Activated CD4-positive, alpha-beta T cell treated with anti-CD3 and anti-CD28 coated beads for 4 hours (primary cell): ENCODE measurements around the gene UQCRHL.
"Not testable (repeated sequence)": the region's sequence is repeated elsewhere in the genome, so short reads cannot be mapped to it uniquely, and the experiment has no call there.

Source experiments
- DNase-seq, 2 donors: peaks; one replicate each; pipeline ENCODE4 v3.0.0-alpha.2; 2020

Gene UQCRHL

DNA sequence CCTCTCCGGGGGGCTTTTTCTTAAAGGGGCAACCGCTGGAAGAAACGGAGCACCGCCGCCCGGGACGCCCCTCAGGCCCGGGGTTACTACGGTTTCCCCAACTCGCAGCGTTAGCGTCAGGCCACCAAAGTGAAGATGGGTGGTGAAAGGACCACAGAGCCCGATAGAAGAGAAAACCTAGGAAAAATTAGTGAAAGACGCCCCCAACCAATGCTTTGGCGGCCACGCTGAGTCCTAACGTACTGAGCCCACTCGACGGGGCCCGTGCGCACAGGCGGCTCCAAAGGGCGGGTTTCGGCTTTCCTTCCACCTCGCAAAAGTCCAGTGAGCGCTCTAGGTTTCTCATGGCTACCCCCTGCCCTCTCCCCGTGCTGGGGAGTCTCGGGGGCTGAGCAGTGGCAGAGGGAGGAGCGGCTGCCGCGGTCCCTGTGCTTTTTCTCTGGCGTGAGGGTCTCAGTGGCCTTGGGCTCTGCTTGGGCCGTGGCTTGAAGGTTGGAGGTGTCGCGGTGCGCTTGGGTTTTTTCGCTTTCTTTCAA is 27.8 kb upstream of the UQCRHL start:
- peak; percentile 40 to 52 for DNase-seq

DNA sequence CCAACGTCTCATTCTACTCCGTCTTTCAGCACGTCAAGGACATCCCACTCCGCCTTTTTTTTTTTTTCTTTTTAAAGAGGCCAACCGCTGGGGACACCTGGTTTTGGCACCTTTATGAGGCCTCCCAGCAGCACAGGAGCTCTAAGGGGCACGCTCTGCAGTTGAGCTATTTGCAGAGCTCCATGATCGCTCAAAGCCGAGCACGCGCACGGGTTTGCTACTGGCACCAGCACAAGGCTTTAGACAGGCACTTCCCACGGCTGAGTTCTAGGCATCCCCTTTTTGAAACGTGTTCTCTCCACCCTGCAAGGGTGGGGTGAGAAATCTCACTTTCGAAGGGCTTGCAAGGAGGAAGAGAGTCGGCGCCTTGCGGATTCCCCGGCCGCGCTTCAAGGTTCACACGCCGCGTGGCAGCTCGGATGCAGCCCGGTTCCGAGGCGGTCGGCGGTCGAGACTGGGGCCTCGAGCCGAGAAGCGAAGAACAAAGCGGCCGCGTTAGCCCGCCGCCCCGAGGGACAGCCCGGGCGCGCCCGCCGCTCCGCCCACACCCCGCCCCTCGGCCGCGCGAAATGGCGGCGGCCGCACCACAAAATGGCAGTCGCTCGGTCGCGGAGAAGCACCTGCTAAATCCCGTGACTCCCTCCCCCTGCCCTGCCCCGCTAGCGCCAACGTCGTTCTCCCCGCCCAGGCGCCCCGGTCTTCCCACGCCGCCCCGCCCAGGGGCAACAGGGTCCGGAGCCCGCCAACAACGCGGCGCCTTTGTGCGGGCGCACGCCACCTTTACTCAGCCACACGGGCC is 27.2 kb upstream of the UQCRHL start:
- peak; percentile 86 to 92 for DNase-seq

DNA sequence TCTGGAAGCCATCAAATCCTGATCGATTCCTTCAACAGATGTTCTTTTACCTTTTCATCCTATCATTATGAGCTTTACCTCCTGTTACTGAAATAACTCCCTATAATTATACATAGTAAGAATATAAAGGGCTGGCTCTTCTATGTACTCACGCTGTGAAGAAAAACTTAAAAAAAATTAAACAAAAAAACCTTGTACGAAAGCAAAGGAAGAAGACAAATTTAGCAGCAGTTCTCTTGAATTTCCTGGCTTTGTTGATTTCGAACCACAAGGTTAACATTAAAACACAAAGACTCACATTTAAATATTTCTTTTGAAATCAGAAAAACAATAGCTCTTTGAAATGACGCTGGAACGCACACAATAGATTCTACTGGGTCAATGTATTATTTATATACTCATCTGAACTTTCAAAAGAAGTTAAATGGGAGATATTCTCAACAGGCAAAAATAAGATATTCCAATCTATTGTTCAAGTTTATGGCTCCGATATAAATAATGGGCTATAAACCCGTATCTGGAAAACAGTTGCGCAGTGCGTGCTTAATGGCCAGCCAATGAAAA is 26.5 kb upstream of the UQCRHL start:
- DNase-seq: no peak

DNA sequence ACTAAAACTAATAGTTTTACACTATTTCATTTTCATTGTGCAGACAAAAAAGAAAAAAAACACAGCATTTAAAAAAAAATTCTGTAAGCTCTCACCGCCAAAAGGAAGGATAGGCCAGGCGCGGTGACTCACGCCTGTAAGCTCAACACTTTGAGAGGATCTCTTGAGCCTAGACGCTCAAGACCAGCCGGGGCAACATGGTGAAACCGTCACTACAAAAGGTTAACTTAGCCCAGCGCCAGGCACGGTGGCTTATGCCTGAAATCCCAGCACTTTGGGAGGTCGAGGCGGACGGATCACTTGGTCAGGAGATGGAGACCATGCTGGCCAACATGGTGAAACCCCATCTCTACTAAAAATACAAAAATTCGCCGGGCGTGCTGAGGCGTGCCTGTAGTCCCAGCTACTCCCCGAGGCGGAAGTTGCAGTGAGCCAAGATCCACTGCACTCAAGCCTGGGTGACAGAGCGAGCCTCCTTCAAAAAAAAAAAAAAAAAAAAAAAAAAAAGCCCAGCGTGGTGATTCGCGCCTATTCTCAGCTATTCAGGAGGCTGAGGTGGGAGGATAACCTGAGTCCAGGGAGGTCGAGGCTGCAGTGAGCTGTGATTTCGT is 25.7 kb upstream of the UQCRHL start:
- peak; percentile 51 to 57 for DNase-seq

DNA sequence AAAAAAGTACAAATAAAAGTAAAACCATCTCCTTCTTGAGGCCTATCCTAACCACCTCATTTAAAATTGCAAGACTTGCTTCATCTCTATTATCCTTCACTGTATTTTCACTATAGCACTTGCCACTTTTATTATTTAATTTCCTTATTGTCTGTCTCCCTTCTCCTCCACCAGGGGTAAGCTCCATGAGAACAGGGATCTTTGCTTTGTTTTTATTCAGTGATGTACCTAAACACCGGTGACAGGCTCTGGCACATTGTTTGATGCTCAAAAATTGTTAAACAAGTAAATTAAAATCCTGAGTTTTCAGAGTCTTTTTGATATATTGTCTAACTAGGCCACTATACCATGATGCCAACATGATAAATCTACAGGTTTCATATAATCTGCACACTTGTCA is 22.8 kb upstream of the UQCRHL start:
- DNase-seq: no peak

DNA sequence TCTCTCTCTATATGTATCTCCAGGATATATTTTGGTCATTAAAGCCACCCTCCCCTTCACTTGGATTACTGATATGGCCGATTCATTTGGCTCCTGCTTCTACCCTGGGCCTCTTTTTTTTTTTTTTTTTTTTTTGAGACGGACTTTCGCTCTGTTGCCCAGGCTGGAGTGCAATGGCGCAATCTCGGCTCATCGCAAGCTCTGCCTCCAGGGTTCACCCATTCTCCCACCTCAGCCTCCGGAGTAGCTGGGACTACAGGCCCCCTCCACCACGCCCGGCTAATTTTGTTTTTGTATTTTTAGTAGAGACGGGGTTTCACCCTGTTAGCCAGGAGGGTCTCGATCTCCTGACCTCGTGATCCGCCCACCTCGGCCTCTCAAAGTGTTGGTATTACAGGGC is 21.5 kb upstream of the UQCRHL start:
- DNase-seq: not testable (repeated sequence)

DNA sequence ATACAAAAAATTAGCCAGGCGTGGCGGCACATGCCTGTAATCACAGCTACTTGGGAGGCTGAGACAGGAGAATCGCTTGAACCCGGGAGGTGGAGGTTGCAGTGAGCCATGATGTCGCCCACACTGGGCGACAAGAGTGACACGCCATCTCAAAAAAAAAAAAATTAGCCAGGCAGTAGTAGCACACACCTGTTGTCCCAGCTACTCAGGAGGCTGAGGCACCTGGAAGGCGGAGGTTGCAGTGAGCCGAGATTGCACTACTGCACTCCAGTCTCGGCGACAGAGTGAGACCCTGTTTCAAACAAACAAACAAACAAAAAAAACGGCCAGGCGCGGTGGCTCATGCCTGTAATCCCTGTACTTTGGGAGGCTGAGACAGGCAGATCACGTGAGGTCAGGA is 20.1 kb upstream of the UQCRHL start:
- not testable (repeated sequence) for DNase-seq

- DNase-seq: no peak
Measured at GRCh38 chr1:15826810-15827507, 19.5 kb upstream of the UQCRHL start.

- no peak for DNase-seq
Measured at GRCh38 chr1:15825800-15826199, 18.4 kb upstream of the UQCRHL start.

GRCh38 chr1:15820478-15820877 is 13.0 kb upstream of the UQCRHL start:
- DNase-seq: no peak

DNA sequence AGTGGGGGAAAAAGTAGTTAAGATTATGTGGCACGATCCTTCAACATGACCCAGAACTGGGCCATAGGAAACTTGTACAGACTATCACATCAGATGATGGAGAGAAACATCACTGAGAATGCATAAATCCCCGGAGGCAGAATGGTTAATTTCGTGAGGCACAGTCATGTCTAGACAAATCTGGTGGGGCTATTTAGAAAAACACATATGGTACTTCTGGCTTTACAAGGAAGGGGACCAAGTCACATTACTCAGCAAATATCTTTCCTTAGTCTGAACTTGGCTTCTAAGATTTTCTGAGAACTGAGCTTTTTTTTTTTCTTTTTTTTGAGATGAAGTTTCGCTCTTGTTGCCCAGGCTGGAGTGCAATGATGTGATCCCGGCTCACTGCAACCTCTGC is 9.2 kb upstream of the UQCRHL start:
- DNase-seq: no peak

DNA sequence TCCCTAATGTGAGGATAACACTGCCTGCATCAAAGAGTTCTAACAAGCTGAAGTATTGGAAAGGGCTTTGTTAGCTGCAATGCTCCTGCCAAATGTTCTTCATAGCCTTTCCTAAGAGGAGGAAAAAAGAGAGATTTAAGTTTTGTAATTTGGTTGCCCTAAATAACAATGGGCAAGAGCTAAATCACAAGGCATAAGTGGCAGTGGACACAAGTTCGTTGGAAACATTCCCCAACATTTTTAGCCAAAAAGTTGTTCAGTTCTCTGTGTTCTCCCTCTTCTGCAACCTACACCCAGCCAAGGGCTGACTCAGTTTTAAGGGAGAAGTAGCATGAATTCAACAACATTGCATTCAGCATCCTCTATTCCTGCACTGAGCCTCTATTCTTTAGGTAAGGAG is 2.6 kb upstream of the UQCRHL start:
- no peak for DNase-seq

- no peak for DNase-seq
Measured at GRCh38 chr1:15808955-15809354, 1.5 kb upstream of the UQCRHL start.

DNA sequence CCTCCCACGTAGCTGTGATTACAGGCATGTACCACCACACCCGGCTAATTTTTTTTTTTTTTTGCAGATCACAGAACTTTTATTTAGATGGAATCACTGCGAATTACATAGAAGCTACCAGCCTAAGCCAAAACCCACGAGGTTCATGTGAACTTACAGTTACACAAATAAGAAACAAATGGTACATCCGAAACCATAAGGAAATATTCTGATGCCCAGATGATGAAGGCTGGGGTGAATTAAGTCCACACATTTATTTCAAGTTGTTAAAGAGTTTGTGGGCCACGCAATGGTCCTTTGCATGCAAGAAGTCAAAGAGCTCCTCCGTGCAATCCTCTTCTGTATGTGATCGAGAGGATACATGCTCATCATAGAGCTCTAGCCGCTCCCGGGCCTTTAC is 328 bp downstream of the UQCRHL start:
- DNase-seq: no peak

DNA sequence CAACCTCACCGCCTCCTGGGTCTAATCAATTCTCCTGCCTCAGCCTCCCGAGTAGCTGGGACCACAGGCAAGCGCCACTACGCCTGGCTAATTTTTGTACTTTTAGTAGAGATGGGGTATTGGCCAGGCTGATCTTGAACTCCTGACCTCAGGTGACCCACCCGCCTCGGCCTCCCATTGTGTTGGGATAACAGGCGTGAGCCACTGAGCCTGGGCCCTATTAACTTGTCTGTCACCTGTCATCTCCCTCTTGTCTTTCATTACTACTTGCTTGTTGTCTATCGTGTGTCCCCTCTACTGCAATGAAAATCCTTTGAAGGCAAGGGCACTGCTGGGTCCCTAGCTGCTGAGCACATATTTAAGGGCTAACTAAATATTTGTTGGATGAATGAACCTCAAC is 3.4 kb downstream of the UQCRHL start:
- no peak for DNase-seq

DNA sequence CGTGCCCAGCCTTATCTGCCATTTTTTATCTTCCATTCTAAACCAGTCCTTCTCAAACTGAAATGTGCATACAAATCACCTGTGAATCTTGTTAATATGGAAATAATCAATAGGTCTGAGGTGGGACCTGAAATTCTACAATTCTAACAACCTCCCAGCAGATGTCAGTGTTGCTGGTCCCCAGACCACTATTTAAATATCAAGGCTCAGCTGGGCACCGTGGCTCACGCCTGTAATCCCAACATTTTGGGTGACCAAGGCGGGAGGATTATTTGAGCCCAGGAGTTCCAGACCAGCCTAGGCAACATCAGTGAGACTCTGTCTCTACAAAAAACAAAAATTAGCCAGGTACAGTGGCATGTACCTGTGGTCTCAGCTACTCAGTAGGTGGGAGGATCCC is 4.1 kb downstream of the UQCRHL start:
- peak in 1 of 2 donors; percentile 9 for DNase-seq

GRCh38 chr1:15802234-15802965 is 5.0 kb downstream of the UQCRHL start:
- no peak for DNase-seq

GRCh38 chr1:15799928-15800835 is 7.3 kb downstream of the UQCRHL start:
- DNase-seq: no peak

- no peak for DNase-seq
Measured at GRCh38 chr1:15799004-15799867, 8.2 kb downstream of the UQCRHL start.

DNA sequence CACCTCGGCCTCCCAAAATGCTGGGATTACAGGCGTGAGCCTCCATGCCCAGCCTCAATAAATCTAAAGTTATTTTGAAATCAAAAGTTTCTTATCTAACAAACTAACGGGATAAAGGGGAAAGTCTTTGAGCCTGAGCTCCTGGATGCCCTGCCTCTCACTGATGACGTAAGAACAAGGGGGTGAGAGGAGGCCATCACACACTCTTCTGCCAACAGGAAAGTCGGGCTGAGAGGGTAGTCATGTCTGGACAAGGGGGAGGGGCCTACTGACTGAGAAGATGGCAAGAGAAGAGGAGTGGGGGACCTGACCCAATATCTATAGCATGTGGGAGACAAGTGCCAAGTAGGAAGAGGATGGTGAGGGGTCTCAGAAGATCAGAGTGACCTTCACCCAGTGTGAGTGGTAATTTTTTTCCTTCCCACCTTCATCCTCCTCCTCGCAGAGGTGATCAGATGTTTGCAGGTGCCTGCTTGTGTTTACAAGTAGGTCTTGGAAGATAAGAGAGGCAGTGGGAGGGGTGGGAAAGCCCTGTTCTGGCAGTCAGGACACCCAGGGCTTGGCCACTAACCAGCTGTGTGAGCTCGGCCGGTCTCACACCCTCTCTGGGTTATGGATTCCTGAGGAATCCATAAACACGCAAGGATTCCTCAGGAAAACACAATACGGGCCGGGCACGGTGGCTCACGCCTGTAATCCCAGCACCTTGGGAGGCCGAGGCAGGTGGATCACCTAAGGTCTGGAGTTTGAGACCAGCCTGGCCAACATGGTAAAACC is 9.6 kb downstream of the UQCRHL start:
- DNase-seq: no peak
